COR-L47 (cell line): ENCODE results near the gene VCL.
"Not testable (repeated sequence)": the region's sequence is repeated elsewhere in the genome, so short reads cannot be mapped to it uniquely, and the experiment has no call there.

Experiments
- DNase-seq: peaks from one replicate; lab custom pipeline; 2025; lab: John Stamatoyannopoulos, UW

The VCL gene

DNA sequence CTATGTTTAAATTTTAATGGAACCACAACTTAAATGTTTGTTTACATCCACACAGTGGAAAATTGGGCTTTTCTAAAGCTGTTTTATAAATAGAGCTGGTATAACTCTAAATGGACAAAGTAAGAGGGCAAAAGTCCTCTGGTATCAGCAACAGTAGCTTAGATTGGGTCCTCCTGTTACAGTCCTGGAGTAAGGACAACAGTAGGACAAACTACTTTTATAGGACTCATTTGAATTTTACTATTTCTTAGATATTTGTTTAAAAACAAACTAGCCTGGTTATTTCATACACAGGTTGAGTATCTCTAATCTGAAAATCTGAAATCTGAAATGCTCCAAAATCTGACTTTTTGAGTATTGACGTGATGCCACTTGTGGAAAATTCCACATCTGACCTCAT, 8.4 kb downstream of the VCL start:
- DNase-seq: no peak

GRCh38 chr10:74008212-74008731, 10.4 kb downstream of the VCL start:
- no peak for DNase-seq

DNA sequence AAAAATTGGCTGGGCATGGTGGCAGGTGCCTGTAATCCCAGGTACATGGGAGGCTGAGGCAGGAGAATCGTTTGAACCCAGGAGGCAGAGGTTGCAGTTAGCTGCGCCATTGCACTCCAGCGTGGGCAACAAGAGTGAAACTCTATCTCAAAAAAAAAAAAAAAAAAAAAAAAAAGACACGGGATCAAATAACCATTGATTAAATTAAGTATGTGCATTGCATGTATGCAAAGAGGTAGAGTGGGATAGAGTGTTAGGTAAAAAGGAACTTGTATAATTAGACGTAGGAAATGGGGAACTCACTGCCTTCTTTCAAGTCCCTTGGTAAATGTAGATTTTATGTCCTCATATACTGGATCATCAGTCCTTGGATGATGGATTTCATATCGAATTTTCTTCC, 13.1 kb downstream of the VCL start:
- DNase-seq: no peak

- no peak for DNase-seq
Measured at GRCh38 chr10:74011770-74012169, 13.9 kb downstream of the VCL start.

DNA sequence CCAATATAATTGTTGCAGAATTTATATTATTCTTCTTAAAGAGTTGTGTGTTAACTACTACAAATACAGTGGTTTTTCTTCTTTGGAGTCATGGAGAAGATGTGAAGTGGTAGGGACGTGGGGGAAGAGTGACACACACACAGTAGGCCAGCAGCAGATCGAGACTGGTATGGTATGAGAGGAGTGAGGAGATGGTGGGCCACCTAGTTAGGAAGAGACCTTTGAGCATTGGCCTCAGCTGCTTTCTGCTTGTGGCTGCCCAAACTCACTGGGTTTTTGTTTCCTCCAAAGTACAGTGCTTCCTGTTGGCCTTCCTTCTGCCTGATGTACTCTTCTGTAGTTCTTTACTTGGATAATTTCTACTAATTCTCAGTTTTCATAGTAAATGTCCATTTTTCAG, 14.6 kb downstream of the VCL start:
- DNase-seq: no peak

DNA sequence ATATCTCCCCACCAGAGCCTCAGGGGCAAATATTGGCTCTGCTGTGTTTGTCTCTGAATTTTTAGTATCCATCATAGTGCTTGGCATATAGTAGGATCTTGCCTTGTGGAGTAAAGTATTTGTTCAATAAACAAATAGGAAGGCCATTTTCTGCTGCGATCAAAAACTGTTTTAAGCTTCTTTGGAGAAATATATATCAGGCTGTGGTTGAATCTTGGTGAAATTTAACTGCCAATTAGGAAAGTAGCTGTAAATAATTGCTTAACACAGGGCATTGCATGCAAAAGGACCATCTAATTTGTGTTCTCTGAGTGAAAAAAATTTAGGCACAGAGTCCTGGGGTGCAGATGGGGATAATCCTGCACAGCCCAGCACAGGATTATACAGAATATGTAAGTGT, 15.1 kb downstream of the VCL start:
- DNase-seq: no peak

DNA sequence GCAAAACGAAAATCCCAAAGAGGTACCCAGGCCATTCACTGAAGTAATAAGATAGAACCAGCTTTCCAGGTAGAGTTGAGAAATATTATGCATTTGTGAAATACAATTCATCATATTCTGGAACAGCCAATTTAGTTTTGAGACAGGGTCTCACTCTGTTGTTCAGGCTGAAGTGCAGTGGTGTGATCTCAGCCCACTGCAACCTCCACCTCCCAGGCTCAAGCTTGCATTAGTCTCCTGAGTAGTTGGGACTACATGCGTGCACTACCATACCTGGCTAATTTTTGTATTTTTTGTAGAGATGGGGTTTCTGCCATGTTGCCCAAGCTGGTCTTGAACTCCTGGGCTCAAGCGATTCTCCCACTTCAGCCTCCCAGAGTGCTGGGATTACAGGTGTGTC, 16.7 kb downstream of the VCL start:
- not testable (repeated sequence) for DNase-seq

- no peak for DNase-seq
Measured at GRCh38 chr10:74018241-74018640, 20.3 kb downstream of the VCL start.

DNA sequence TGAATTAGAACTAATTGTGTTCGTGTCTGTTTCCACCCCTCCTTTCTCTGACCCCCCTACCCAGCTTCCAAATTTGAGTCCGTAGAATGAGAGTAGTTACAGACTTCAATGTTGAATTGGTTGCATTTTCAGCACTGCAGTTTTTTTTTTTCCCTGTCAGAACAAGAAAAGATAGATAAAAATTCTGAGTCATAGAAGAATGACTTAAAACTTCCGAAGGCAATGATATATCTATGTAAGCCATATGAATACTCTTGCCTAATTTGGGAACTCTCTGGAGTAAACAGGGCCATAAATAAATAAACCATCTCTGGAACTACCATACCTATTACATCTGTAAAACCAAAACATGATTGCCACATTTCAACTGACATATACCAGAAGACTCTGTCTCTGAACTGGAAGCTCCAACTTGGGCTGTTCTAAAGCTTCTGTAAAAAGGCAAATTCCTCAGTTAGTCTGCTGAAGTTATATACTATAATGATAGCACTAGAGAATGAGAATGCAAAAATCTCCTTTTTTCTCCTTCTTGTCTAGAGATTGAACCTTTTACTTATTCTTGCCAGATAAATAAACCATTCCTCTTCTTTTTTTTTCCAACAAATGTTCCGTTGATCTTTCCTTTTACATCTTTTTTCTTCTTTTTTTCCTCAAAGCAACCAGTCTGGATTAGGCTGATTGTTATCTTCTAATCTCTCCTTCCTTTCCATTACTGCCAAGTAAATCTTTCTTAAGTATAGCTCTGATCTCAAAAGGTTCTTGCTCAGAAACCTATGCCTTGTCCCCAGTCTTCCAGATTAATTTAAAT, 23.5 kb downstream of the VCL start:
- no peak for DNase-seq

DNA sequence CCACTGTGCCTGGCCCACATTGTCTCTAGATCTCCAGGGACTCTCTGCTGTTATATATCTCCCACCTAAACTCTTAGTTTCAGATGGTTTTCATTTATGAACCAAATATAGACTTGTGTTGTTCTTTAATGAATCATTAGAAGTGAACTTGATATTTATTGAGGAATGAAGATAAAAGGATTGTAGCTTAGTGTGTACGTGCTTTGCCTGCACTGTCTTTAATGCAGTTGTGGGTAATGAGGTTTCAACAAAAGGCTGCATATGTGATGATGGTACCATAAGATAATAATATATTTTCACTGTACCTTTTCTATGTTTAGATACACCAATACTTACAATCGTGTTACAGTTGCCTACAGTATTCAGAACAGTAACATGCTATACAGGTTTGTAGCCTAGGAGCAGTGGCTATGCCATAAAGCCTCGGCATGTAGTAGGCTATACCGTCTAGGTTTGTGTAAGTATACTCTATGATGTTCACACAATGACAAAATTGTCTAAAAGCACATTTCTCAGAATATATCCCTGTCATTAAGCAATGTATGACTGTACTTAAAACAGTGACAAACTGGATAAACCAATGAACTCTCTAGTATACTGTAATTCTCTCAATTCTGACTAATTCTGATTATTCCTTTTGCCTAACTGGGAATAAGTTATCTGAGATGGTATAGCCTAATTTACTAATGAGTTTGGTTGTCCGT, 25.2 kb downstream of the VCL start:
- no peak for DNase-seq

DNA sequence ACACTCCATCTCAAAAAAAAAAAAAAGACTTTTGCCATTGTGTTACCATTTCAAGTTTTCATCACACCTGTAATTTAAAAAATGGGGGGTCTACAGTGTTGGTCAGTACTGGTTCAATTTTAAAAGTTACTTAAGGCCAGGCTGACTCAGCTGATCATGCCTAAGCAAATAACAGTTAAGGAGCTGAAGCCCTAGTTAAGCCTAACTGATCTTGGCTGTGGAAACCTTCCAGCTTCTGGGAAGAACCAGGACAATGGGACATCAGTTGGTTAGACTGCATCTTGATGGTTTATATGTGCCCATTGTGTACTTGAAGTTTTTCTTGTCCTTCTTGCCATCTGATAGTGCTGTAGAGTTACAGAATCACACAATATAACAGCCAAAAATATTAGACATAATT, 26.7 kb downstream of the VCL start:
- DNase-seq: no peak

GRCh38 chr10:74025380-74025978, 27.6 kb downstream of the VCL start:
- no peak for DNase-seq

GRCh38 chr10:74026428-74027015, 28.6 kb downstream of the VCL start:
- no peak for DNase-seq

- DNase-seq: no peak
Measured at GRCh38 chr10:74027702-74028101, 29.8 kb downstream of the VCL start.

GRCh38 chr10:74029943-74030342, 32.0 kb downstream of the VCL start:
- DNase-seq: no peak

- not testable (repeated sequence) for DNase-seq
Measured at GRCh38 chr10:74032208-74032607, 34.3 kb downstream of the VCL start.

GRCh38 chr10:74032900-74033655, 35.2 kb downstream of the VCL start:
- DNase-seq: no peak

DNA sequence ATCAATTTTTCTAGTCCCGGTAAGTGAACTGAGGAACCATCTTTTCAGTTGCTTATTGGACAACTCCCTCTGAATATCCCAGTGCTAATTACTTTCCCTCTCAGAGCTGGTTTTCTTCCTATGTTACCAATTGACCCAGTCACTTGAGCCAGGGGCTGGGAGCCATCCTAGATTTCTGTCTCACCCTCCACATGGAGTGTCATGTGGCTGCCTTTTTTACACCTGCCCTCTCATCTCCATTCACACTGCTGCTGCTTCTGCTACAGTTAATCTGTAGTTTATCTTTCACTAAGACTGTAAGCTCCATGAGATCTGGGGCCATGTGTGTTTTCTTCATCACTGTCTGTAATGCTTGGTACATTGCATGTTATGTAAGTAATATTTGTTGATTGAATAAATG, 35.8 kb downstream of the VCL start:
- DNase-seq: no peak

DNA sequence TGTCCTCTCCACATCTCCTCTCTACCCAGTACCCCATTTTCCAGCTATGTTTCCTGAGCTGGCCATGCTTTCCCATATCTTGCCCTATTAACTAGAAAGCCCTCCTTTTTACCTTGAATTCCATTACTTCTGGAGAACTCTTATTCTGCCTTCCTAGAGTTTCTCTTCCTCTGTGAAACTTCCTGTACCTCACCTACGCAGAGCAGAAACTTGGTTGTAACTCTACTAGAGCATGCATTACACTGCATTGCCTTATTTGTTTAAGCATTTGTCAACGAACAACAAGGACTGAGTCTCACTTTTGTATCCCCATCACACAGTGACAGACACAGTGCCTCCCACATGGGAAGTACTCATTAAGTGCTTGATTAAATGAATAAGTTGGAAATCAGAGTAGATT, 36.4 kb downstream of the VCL start:
- DNase-seq: no peak

- DNase-seq: no peak
Measured at GRCh38 chr10:74035303-74035702, 37.4 kb downstream of the VCL start.

DNA sequence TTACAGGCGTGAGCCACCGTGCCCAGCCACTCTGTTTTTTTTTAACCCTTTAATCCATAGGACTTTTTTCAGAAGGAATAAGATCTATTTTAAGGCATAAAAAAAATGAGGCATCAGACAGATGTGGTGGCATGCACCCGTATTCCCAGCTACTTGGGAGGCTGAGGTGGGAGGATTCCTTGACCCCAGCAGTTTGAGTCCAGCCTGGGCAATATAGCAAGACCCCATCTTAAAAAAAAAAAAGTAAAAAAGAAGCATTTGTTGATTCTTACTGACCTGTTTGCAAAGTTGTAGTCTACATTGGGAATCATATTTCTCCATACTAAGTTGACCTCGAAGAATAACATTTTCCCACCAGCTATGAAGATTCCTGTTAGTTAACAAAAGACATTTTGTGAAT, 38.6 kb downstream of the VCL start:
- DNase-seq: no peak
